ENCODE measurements around the gene AFAP1L1.
A peak's percentile ranks its signal among the peaks of the same experiment; 100 is the strongest.

AFAP1L1 gene

GRCh38 chr5:149356391-149356790, 84.7 kb downstream of the AFAP1L1 start:
- no peak for ATAC-seq
- no peak for TF ChIP-seq CSDC2 (CRISPR knock-in tag; IDR thresholded peaks at IDR 0.05)
- TF ChIP-seq TCF4 (CRISPR knock-in tag; IDR thresholded peaks at IDR 0.05; ENCODE audit: borderline replicate concordance), result no peak
- no peak for TF ChIP-seq ZFP30 (CRISPR knock-in tag; IDR thresholded peaks at IDR 0.05)
- TF ChIP-seq TOX (CRISPR knock-in tag; IDR thresholded peaks at IDR 0.05; ENCODE audit: borderline replicate concordance), result no peak

- peak; percentile 100 for ATAC-seq
- TF ChIP-seq TCF4 (CRISPR knock-in tag; IDR thresholded peaks at IDR 0.05; ENCODE audit: borderline replicate concordance) (no peak), ZFP30 (CRISPR knock-in tag; IDR thresholded peaks at IDR 0.05) (no peak), CSDC2 (CRISPR knock-in tag; IDR thresholded peaks at IDR 0.05) (no peak), PPARA (CRISPR knock-in tag; IDR thresholded peaks at IDR 0.05; ENCODE audit: borderline replicate concordance) (no peak), PATZ1 (CRISPR knock-in tag; IDR thresholded peaks at IDR 0.05; ENCODE audit: borderline replicate concordance) (no peak), TOX (CRISPR knock-in tag; IDR thresholded peaks at IDR 0.05; ENCODE audit: borderline replicate concordance) (no peak), ESRRG (CRISPR knock-in tag; IDR thresholded peaks at IDR 0.05) (no peak), GLIS3 (CRISPR knock-in tag; IDR thresholded peaks at IDR 0.05) (no peak), SNAI2 (CRISPR knock-in tag; IDR thresholded peaks at IDR 0.05) (no peak)
Observed at GRCh38 chr5:149357370-149358293, 86.0 kb downstream of the AFAP1L1 start, which contains the start of gene PCYOX1L. TSS of gene PCYOX1L (plus strand) at chr5:149358046. CDS start at chr5:149358069, 23 bp downstream.

GRCh38 chr5:149358294-149358651, 86.6 kb downstream of the AFAP1L1 start:
- no peak for TF ChIP-seq TCF4 (CRISPR knock-in tag; IDR thresholded peaks at IDR 0.05; ENCODE audit: borderline replicate concordance)
- peak; percentile 59 for ATAC-seq

GRCh38 chr5:149358868-149359495, 87.3 kb downstream of the AFAP1L1 start:
- no peak for TF ChIP-seq ARNTL (CRISPR knock-in tag; IDR thresholded peaks at IDR 0.05; ENCODE audit: borderline replicate concordance, low read depth)
- TF ChIP-seq PPARA (CRISPR knock-in tag; IDR thresholded peaks at IDR 0.05; ENCODE audit: borderline replicate concordance), result no peak
- ATAC-seq, result no peak

- TF ChIP-seq ZNF8 (CRISPR knock-in tag; IDR thresholded peaks at IDR 0.05), result no peak
- no peak for ATAC-seq
Observed at GRCh38 chr5:149360272-149360671, 88.6 kb downstream of the AFAP1L1 start.

- TF ChIP-seq PPARA (CRISPR knock-in tag; IDR thresholded peaks at IDR 0.05; ENCODE audit: borderline replicate concordance) (no peak), ZFP30 (CRISPR knock-in tag; IDR thresholded peaks at IDR 0.05) (no peak), ZFP3 (CRISPR knock-in tag; IDR thresholded peaks at IDR 0.05) (no peak), POU6F1 (CRISPR knock-in tag; IDR thresholded peaks at IDR 0.05; ENCODE audit: borderline replicate concordance, low read depth) (no peak), TOX (CRISPR knock-in tag; IDR thresholded peaks at IDR 0.05; ENCODE audit: borderline replicate concordance) (no peak), CSRNP3 (CRISPR knock-in tag; IDR thresholded peaks at IDR 0.05) (no peak), ZNF565 (CRISPR knock-in tag; conservative IDR thresholded peaks at IDR 0.05; ENCODE audit: low read depth) (no peak), BACH2 (CRISPR knock-in tag; IDR thresholded peaks at IDR 0.05; ENCODE audit: borderline replicate concordance) (no peak), TSHZ2 (CRISPR knock-in tag; IDR thresholded peaks at IDR 0.05) (no peak), CSDC2 (CRISPR knock-in tag; IDR thresholded peaks at IDR 0.05) (no peak), GLIS3 (CRISPR knock-in tag; IDR thresholded peaks at IDR 0.05) (no peak), TCF4 (CRISPR knock-in tag; IDR thresholded peaks at IDR 0.05; ENCODE audit: borderline replicate concordance) (no peak), CREB5 (CRISPR knock-in tag; IDR thresholded peaks at IDR 0.05; ENCODE audit: low read depth) (no peak)
- ATAC-seq, result no peak
Observed at GRCh38 chr5:149362541-149362940, 90.9 kb downstream of the AFAP1L1 start.
